Type B pancreatic cell (in vitro differentiated cells): ENCODE results near the gene COX14. TPM values are rescaled to one million over a fixed set of nuclear protein-coding genes. Genes with fewer than 3 reads are reported as not detected.
A peak's percentile ranks its signal among the peaks of the same experiment; 100 is the strongest.

Source experiments
- DNase-seq: peaks from one replicate; pipeline ENCODE4 v3.0.0; 2021; ENCODE audit warnings: mixed read lengths; ENCODE audit not compliant: unreplicated experiment; ENCODE audit errors: extremely low spot score
- H3K27ac Mint-ChIP-seq: 2 replicates; pipeline ENCODE4 v1.8.0; 2021; ENCODE audit warnings: mild to moderate bottlenecking, mixed read lengths
- H3K27me3 Mint-ChIP-seq: 2 replicates; pipeline ENCODE4 v1.8.0; 2021; ENCODE audit warnings: mixed read lengths
- H3K36me3 Mint-ChIP-seq: 2 replicates; pipeline ENCODE4 v1.8.0; 2021; ENCODE audit warnings: mixed read lengths
- H3K4me1 Mint-ChIP-seq: one replicate; pipeline ENCODE4 v1.8.0; 2021; ENCODE audit warnings: mixed read lengths; ENCODE audit not compliant: unreplicated experiment
- H3K4me3 Mint-ChIP-seq: 2 replicates; pipeline ENCODE4 v1.8.0; 2021; ENCODE audit warnings: mild to moderate bottlenecking, mixed read lengths
- H3K9me3 Mint-ChIP-seq: 2 replicates; pipeline ENCODE4 v1.8.0; 2021; ENCODE audit warnings: mixed read lengths
- long read RNA-seq: library from polyadenylated mRNA; unstranded; transcript quantifications from one replicate; pipeline ENCODE4 v2.0.0, GENCODE V29; 2020
- total RNA-seq: library from RNA; stranded (reverse); gene quantifications from 2 replicates; pipeline ENCODE4 v1.2.1, GENCODE V29; 2021; ENCODE audit warnings: low replicate concordance
- TF ChIP-seq, protein P1 (sequence below): fragments of 200-600 bp; sonication (generic); conservative IDR thresholded peaks from 2 replicates; pipeline ENCODE4 v1.5.0; 2021; ENCODE audit warnings: antibody characterized with exemption, mild to moderate bottlenecking

The COX14 gene
- 42.6 and 55.2 TPM in 2 replicates for total RNA-seq
- long read RNA-seq, transcript COX14-203 (2 exons, 739 nt) = major isoform, 14 of 16 reads
- long read RNA-seq, partial matches to known transcripts = 1 of 16 reads
- long read RNA-seq, other reads (novel, unspliced or antisense) = 1 of 16 reads

DNA sequence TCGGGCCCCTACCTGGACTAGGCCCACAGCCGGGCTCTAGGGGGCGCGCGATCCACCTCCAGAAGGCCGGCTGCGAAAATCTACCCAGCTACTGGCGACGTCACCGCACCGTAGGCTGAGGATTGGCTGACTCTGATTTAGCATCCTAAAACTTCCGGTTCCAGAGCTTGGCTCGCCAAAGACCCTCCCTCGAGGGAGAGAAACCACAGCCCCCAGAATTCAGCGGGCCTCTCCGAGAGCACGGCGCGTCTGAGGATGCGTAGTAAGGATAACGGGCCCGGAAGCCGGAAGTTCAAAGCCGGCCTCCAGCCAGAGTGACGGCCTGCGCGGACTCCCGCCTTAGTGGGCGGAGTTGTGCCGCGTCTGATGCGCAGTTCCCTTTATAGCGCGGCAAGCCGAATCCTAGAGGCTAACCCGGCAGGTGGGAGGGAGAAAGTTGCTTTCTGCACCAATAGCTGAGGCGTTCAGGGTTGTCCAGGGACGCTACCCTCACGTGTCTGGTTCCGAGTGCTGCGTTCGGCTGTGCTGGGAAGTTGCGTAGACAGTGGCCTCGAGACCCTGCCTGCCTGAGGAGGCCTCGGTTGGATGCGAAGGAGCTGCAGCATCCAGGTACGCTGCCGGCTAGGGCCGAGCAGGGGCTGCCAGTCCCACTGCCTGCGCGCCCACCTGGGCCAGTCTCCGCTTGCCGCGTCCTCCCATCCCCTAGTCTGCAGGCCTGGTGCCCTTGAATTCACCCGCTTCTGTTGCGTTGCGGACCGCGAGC, at the start of gene COX14:
Gene COX14, plus strand, starts transcription at position 544 of the 763 bp plus-strand sequence. CDS start 7,808 bp downstream, outside the sequence.
- peak within 1 kb of the TSS; percentile 100 for H3K27ac Mint-ChIP-seq
- H3K36me3 Mint-ChIP-seq = peaks cover 8% of the 10 kb centered on the region
- no peaks in the 10 kb centered on the region for H3K9me3 Mint-ChIP-seq
- H3K4me1 Mint-ChIP-seq = peaks cover 37% of the 10 kb centered on the region
- no peaks in the 10 kb centered on the region for H3K27me3 Mint-ChIP-seq
- peak within 1 kb of the TSS; percentile 100 for H3K4me3 Mint-ChIP-seq
- DNase-seq = peak; percentile 99
- TF ChIP-seq, protein P1, sequence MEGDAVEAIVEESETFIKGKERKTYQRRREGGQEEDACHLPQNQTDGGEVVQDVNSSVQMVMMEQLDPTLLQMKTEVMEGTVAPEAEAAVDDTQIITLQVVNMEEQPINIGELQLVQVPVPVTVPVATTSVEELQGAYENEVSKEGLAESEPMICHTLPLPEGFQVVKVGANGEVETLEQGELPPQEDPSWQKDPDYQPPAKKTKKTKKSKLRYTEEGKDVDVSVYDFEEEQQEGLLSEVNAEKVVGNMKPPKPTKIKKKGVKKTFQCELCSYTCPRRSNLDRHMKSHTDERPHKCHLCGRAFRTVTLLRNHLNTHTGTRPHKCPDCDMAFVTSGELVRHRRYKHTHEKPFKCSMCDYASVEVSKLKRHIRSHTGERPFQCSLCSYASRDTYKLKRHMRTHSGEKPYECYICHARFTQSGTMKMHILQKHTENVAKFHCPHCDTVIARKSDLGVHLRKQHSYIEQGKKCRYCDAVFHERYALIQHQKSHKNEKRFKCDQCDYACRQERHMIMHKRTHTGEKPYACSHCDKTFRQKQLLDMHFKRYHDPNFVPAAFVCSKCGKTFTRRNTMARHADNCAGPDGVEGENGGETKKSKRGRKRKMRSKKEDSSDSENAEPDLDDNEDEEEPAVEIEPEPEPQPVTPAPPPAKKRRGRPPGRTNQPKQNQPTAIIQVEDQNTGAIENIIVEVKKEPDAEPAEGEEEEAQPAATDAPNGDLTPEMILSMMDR = peak; percentile 95

DNA sequence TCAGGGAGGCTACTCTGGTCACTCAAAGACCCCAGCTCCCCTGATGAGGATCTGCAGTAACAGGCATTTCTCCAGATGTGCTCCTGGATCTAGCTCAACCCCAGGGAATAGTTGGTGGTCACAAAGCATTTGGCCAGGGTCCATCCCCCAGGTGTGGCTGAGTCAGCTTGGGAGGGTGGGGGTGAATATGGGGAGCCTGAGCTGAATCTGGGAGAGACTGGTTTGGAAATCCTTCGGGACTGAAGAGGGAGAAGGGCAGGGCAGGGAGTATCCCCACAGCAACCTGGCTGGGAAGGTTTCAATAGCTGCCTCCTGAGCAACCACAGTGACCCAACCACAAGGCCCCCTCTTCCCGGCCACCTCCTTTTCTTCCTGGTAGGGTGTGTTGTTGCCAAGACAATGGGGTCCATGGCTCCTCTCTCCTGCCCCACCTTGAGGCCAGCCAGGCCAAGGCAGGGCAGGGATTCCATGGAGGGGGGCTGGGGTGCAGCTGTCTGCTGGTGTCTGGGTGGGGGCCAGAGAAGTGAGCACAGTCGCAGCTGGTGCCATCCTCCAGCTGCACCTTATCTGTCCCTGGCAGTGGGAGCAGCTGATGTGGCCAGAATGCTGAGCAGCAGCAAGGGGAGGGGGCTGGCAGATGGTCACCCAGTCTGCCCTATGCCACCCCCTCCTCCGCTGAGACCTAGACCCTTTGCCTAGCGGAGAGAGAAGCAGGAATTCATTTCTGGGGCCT, 49.1 kb upstream of the COX14 start:
- TF ChIP-seq, protein P1 = no peak
- H3K4me1 Mint-ChIP-seq = no peaks in the 10 kb centered on the region
- peaks cover 7% of the 10 kb centered on the region for H3K36me3 Mint-ChIP-seq
- no peak overlapping the region for H3K27ac Mint-ChIP-seq
- peaks cover 29% of the 10 kb centered on the region for H3K27me3 Mint-ChIP-seq
- no peaks in the 10 kb centered on the region for H3K9me3 Mint-ChIP-seq
- DNase-seq = no peak
- no peak overlapping the region for H3K4me3 Mint-ChIP-seq

DNA sequence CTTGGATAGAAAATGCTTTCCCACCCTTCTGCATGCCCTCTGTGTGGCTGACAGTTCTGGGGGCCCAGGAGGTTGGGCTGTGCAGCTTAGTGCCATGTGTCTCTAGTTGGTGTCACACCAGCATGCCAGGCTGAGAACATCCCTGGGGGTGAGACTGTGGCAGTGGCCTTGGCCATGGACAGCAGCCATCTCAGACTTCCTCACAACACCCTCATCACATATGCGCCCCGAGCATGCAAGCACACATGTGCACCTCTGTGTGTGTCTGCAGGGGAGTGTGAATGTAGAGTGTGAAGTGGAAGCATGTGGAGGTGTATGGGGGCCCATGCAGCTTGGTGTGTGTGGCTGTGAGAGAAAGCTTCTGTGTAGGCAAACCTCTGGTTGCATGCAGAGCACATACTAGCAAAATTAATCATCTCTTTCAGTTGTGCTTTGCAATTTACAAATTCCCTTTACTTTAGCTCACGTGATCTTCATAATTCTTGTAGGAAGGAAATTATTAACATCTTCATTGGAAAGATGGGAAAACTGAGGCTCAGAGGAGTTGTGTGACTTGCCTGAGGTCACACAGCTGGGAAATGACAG, 46.2 kb upstream of the COX14 start:
- no peak for DNase-seq
- H3K36me3 Mint-ChIP-seq = peaks cover 6% of the 10 kb centered on the region
- peaks cover 12% of the 10 kb centered on the region for H3K4me1 Mint-ChIP-seq
- H3K27ac Mint-ChIP-seq = no peak overlapping the region
- no peaks in the 10 kb centered on the region for H3K9me3 Mint-ChIP-seq
- peaks cover 19% of the 10 kb centered on the region for H3K27me3 Mint-ChIP-seq
- TF ChIP-seq, protein P1 = no peak
- no peak overlapping the region for H3K4me3 Mint-ChIP-seq

DNA sequence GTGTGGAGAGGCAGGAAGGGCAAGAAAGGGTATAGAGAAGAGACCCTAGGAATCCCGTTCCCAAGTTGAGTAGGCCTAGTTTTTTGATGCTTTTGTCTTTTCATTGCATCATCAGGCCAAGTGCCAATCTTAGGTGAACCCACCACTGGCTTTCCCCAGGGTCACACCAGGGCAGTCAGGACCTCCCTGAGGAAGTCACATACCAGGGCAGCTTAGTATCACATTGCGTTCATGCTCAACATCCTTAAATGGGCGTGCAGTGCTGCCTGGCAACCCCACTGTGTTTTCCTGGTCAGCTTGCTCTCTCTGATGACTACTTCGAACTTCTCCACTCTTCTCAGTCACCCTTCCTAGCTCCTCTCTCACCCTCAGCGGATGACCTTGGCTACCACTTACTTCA, 45.6 kb upstream of the COX14 start:
- TF ChIP-seq, protein P1 = no peak
- Mint-ChIP-seq H3K4me1 (peaks cover 14% of the 10 kb centered on the region), H3K4me3 (no peak overlapping the region), H3K9me3 (no peaks in the 10 kb centered on the region), H3K27me3 (peaks cover 13% of the 10 kb centered on the region), H3K36me3 (peaks cover under 1% of the 10 kb centered on the region), H3K27ac (no peak overlapping the region)
- DNase-seq = no peak

DNA sequence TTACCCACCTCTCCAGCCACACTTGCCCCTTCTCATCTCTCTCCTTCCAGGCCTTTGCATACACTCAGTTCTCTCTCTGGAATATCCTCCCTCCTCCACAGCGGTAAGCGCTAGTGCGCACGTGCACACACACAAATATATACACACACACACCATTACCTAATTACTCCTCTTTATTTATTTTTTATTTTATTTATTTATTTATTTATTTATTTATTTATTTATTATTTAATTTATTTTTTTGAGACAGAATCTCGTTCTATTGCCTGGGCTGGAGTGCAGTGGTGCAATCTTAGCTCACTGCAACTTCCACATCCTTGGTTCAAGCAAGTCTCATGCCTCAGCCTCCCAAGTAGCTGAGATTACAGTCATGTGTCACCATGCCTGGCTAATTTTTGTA, 43.0 kb upstream of the COX14 start:
- TF ChIP-seq, protein P1 = no peak
- Mint-ChIP-seq H3K9me3 (no peaks in the 10 kb centered on the region), H3K27ac (no peak overlapping the region), H3K4me3 (no peak overlapping the region), H3K4me1 (peaks cover 21% of the 10 kb centered on the region), H3K36me3 (no peaks in the 10 kb centered on the region), H3K27me3 (peaks cover 7% of the 10 kb centered on the region)
- no peak for DNase-seq
